HL-60 (cell line): ENCODE measurements around the gene SLC6A6.

Experiments
- DNase-seq, 2 experiments: peaks; one replicate each; pipeline ENCODE4 v3.0.0-alpha.2; 2010 to 2020; ENCODE audit warnings: low read depth in 1 of 2, low spot score in 1 of 2
- H3K27ac ChIP-seq: fragments of 250-450 bp; sonication (Bioruptor Pico); replicated peaks from 2 replicates; pipeline ENCODE4 v1.5.1; 2020; ENCODE audit warnings: mild to moderate bottlenecking, moderate library complexity
- H3K27me3 ChIP-seq: fragments of 250-450 bp; sonication (Bioruptor Pico); 2 replicates; pipeline ENCODE4 v1.5.1; 2021; ENCODE audit warnings: mild to moderate bottlenecking, moderate library complexity; ENCODE audit not compliant: insufficient read depth, poor library complexity, severe bottlenecking
- H3K4me3 ChIP-seq: replicated peaks from 2 replicates; pipeline ENCODE4 v1.5.1; 2011; ENCODE audit warnings: mild to moderate bottlenecking, control low read depth, low read length; ENCODE audit not compliant: insufficient read depth
- GABPA ChIP-seq: IDR thresholded peaks from 2 replicates; pipeline ENCODE4 v1.6.1; 2012; ENCODE audit warnings: low read depth
- POLR2AphosphoS5 ChIP-seq: IDR thresholded peaks from 2 replicates; pipeline ENCODE4 v1.6.1; 2012; ENCODE audit warnings: low read depth
- SPI1 ChIP-seq: IDR thresholded peaks from 2 replicates; pipeline ENCODE4 v1.6.1; 2012; ENCODE audit warnings: low read depth, mild to moderate bottlenecking, borderline replicate concordance
- TF ChIP-seq, protein P1 (sequence below): IDR thresholded peaks from 2 replicates; pipeline ENCODE4 v1.6.1; 2012; ENCODE audit warnings: low read depth; ENCODE audit not compliant: insufficient replicate concordance
- TF ChIP-seq, protein P2 (sequence below): IDR thresholded peaks from one replicate; pipeline ENCODE4 v1.5.1; 2011; ENCODE audit warnings: low read length, control low read depth, inconsistent platforms; ENCODE audit not compliant: insufficient read depth

The SLC6A6 gene

DNA sequence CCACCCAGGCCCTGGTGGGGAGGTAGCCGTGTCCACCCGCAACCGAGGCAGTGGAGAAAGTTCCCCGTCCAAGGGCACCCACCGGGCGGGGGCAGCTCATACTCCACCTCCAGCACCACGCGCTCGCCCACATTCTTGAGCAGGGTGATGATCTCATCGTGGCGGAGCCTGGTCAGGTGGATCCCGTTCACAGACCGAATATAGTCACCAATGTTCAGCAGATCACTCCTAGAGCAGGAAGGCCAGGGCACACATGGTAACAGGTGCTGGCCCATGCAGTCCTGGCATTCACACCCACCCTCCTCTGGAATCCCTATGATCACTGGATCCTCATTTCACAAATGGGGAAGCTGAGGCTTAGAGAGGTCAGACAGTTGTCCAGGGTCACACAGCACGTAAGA lies 121.9 kb downstream of the SLC6A6 start:
- no peak overlapping the region for H3K4me3 ChIP-seq
- DNase-seq, result no peak
- H3K27me3 ChIP-seq, result peaks cover 9% of the 10 kb centered on the region
- no peak overlapping the region for H3K27ac ChIP-seq
- TF ChIP-seq POLR2AphosphoS5, result no peak
- TF ChIP-seq, protein P1, sequence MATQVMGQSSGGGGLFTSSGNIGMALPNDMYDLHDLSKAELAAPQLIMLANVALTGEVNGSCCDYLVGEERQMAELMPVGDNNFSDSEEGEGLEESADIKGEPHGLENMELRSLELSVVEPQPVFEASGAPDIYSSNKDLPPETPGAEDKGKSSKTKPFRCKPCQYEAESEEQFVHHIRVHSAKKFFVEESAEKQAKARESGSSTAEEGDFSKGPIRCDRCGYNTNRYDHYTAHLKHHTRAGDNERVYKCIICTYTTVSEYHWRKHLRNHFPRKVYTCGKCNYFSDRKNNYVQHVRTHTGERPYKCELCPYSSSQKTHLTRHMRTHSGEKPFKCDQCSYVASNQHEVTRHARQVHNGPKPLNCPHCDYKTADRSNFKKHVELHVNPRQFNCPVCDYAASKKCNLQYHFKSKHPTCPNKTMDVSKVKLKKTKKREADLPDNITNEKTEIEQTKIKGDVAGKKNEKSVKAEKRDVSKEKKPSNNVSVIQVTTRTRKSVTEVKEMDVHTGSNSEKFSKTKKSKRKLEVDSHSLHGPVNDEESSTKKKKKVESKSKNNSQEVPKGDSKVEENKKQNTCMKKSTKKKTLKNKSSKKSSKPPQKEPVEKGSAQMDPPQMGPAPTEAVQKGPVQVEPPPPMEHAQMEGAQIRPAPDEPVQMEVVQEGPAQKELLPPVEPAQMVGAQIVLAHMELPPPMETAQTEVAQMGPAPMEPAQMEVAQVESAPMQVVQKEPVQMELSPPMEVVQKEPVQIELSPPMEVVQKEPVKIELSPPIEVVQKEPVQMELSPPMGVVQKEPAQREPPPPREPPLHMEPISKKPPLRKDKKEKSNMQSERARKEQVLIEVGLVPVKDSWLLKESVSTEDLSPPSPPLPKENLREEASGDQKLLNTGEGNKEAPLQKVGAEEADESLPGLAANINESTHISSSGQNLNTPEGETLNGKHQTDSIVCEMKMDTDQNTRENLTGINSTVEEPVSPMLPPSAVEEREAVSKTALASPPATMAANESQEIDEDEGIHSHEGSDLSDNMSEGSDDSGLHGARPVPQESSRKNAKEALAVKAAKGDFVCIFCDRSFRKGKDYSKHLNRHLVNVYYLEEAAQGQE, result no peak
- no peak for TF ChIP-seq SPI1
- no peak for TF ChIP-seq GABPA
- TF ChIP-seq, protein P2, sequence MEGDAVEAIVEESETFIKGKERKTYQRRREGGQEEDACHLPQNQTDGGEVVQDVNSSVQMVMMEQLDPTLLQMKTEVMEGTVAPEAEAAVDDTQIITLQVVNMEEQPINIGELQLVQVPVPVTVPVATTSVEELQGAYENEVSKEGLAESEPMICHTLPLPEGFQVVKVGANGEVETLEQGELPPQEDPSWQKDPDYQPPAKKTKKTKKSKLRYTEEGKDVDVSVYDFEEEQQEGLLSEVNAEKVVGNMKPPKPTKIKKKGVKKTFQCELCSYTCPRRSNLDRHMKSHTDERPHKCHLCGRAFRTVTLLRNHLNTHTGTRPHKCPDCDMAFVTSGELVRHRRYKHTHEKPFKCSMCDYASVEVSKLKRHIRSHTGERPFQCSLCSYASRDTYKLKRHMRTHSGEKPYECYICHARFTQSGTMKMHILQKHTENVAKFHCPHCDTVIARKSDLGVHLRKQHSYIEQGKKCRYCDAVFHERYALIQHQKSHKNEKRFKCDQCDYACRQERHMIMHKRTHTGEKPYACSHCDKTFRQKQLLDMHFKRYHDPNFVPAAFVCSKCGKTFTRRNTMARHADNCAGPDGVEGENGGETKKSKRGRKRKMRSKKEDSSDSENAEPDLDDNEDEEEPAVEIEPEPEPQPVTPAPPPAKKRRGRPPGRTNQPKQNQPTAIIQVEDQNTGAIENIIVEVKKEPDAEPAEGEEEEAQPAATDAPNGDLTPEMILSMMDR, result no peak

DNA sequence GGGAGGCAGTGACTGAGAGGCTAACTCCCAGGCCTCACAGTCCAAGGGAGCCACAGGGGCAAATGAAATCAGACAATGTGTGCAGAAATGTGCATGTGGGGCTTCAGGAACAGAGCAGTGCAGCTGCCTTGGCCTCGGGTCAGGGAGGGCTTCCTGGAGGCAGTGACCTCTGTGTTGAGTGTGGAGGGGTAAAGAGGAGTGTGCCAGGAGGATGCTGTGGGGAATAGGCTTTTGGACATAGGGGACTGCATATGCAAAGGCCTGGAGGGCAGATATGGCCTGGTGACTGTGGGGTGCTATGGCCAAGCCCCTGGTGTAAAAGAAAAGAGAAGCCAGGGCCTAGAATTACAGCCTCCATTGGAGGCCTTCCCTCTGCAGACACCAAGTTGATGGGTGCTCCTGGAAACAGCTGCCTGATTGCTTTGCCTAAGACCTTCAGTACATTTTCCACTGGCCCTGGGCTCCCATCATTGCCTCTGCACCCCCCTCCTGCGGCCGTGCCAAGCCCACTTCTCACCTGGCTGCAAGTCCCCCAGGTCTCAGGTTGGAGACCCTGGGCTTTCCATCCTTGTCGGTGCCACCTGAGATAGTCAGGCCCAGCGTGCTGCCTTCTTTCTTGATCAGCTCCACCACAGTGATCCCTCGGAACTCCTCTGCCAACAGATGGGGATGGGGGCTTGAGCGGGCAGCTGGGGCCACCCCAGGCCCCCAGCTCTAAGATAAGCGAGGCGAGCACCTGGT lies 122.7 kb downstream of the SLC6A6 start:
- no peak for DNase-seq
- no peak overlapping the region for H3K4me3 ChIP-seq
- H3K27ac ChIP-seq, result no peak overlapping the region
- TF ChIP-seq SPI1 (no peak), POLR2AphosphoS5 (no peak), GABPA (no peak)
- TF ChIP-seq, protein P2, result no peak
- TF ChIP-seq, protein P1, result no peak
- H3K27me3 ChIP-seq, result peaks cover 8% of the 10 kb centered on the region

DNA sequence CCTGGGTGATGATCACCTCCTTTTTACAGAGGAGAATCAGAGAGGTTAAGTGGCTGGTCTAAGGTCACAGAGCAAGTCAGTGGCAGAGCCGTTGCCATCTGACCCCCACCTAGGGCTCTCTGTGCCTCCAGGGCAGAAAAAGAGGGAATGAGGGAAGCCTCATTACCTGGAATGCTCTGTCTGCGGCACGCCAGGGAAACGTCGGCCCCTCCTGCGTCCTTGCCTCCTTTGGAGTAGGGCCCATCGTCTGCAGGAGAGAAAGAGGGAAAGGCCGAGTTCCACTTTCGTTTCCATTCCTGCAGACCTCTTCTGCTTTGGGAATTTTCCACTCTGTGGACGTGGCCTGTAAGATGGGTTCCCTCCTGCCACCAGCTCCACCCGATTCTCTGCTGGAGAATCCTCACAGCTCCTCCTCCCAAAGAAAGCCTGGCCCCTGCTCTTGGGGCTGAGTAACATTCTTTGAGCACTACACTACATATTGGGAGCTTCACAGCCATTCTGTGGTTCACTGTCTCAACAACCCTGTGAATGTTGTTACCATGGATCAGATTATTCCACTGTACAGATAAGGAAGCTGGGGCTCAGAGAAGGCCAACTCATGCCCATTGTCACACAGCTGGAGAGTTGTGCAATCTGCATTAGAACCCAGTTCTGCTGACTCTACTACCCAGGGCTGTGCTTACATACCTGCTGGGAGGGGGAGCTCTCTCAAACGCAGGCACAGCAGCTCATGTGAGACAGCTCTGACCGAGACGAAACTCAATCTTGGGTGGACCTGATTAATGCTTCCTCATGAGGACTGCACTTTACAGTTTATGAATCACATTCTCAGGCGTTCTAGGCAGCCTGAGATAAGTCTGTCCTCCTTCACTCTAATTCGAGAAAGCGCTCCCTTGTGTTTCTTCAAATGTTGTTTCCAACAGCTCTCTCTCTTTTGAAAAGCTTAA lies 123.6 kb downstream of the SLC6A6 start:
- H3K27ac ChIP-seq, result no peak overlapping the region
- no peak overlapping the region for H3K4me3 ChIP-seq
- no peak for TF ChIP-seq SPI1
- no peak for TF ChIP-seq POLR2AphosphoS5
- no peak for TF ChIP-seq GABPA
- TF ChIP-seq, protein P2, result no peak
- TF ChIP-seq, protein P1, result no peak
- peak in 1 of 2 experiments; percentile 12 for DNase-seq
- peaks cover 8% of the 10 kb centered on the region for H3K27me3 ChIP-seq
